Hepatocyte (in vitro differentiated cells): ENCODE results near the gene CROCC2. TPM values are rescaled to one million over a fixed set of nuclear protein-coding genes. Genes with fewer than 3 reads are reported as not detected.

ENCODE experiments used
- DNase-seq: peaks from one replicate; pipeline ENCODE4 v3.0.0-alpha.2; 2016; ENCODE audit warnings: low spot score
- H2AFZ ChIP-seq: fragments of 200-600 bp; sonication (generic); 2 replicates; pipeline ENCODE4 v1.6.0; 2016; ENCODE audit warnings: antibody characterized with exemption, mild to moderate bottlenecking
- H3K27ac ChIP-seq: fragments of 200-600 bp; sonication (generic); 2 replicates; pipeline ENCODE4 v1.5.1; 2016; ENCODE audit warnings: mild to moderate bottlenecking
- H3K27me3 ChIP-seq: fragments of 200-600 bp; sonication (generic); 2 replicates; pipeline ENCODE4 v1.6.1; 2016
- H3K36me3 ChIP-seq: fragments of 200-600 bp; sonication (generic); replicated peaks from 2 replicates; pipeline ENCODE4 v1.5.1; 2016; ENCODE audit warnings: low read depth; ENCODE audit not compliant: insufficient read depth
- H3K4me1 ChIP-seq: fragments of 200-600 bp; sonication (generic); 2 replicates; pipeline ENCODE4 v1.5.1; 2016; ENCODE audit warnings: mild to moderate bottlenecking, moderate library complexity; ENCODE audit not compliant: insufficient read depth
- H3K4me2 ChIP-seq: fragments of 200-600 bp; sonication (generic); 2 replicates; pipeline ENCODE4 v1.6.0; 2016
- H3K4me3 ChIP-seq: fragments of 200-600 bp; sonication (generic); 2 replicates; pipeline ENCODE4 v1.5.1; 2016; ENCODE audit warnings: mild to moderate bottlenecking
- H3K79me2 ChIP-seq: fragments of 200-600 bp; sonication (generic); 2 replicates; pipeline ENCODE4 v1.6.0; 2017; ENCODE audit warnings: mild to moderate bottlenecking
- H3K9me2 ChIP-seq: fragments of 200-600 bp; sonication (generic); replicated peaks from 2 replicates; pipeline ENCODE4 v1.6.0; 2017; ENCODE audit warnings: mild to moderate bottlenecking; ENCODE audit not compliant: insufficient read depth
- H3K9me3 ChIP-seq: fragments of 200-600 bp; sonication (generic); 2 replicates; pipeline ENCODE4 v1.5.1; 2016; ENCODE audit warnings: low read depth, mild to moderate bottlenecking
- H4K20me1 ChIP-seq: fragments of 200-600 bp; sonication (generic); 2 replicates; pipeline ENCODE4 v1.6.0; 2016; ENCODE audit warnings: mild to moderate bottlenecking; ENCODE audit not compliant: insufficient read depth, poor library complexity, severe bottlenecking
- CTCF ChIP-seq: fragments of 200-600 bp; sonication (generic); IDR thresholded peaks from 2 replicates; pipeline ENCODE4 v1.5.1; 2016; ENCODE audit warnings: antibody characterized with exemption, mild to moderate bottlenecking; ENCODE audit not compliant: poor library complexity
- EZH2 ChIP-seq: fragments of 200-600 bp; sonication (generic); IDR thresholded peaks from 2 replicates; pipeline ENCODE4 v1.6.1; 2016; ENCODE audit warnings: antibody characterized with exemption, mild to moderate bottlenecking, borderline replicate concordance
- EZH2phosphoT487 ChIP-seq: fragments of 200-600 bp; sonication (generic); IDR thresholded peaks from one replicate; pipeline ENCODE4 v1.6.1; 2018; ENCODE audit warnings: antibody characterized with exemption, mild to moderate bottlenecking, low read depth, moderate library complexity; ENCODE audit not compliant: unreplicated experiment, severe bottlenecking
- WGBS: methylation state at CpG from one replicate; pipeline ENCODE4 v1.1.6; 2016; ENCODE audit warnings: low lambda C conversion rate; ENCODE audit errors: missing lambda C conversion rate; 5-methylcytosine and 5-hydroxymethylcytosine counted together
- polyA plus RNA-seq: library from polyadenylated mRNA; unstranded; fragments of >200 nt; fragmentation: Nextera tagmentation; extraction: Ambion mirVana; gene quantifications from 2 replicates; pipeline ENCODE4 v1.2.1, GENCODE V29; 2016
- total RNA-seq: library from RNA; depleted of rRNA; stranded (reverse); fragments of >200 nt; gene quantifications from 2 replicates; pipeline ENCODE4 v1.2.3, GENCODE V29; 2014

Gene CROCC2
- total and polyA plus RNA-seq, 2 experiments from 2014 or later: 0.04 to 0.10 TPM

GRCh38 chr2:241002275-241003046 is 96.3 kb downstream of the CROCC2 start:
- H2AFZ ChIP-seq: no peak overlapping the region
- 93% methylated on average over 11 of the region's 11 CpGs for WGBS
- H4K20me1 ChIP-seq: no peaks in the 10 kb centered on the region
- H3K27ac ChIP-seq: no peak overlapping the region
- no peaks in the 10 kb centered on the region for H3K79me2 ChIP-seq
- TF ChIP-seq EZH2phosphoT487: no peak
- no peak for TF ChIP-seq EZH2
- no peak for TF ChIP-seq CTCF
- H3K4me2 ChIP-seq: no peak overlapping the region
- no peaks in the 10 kb centered on the region for H3K9me3 ChIP-seq
- no peak overlapping the region for H3K4me3 ChIP-seq
- H3K4me1 ChIP-seq: peaks cover 7% of the 10 kb centered on the region
- no peaks in the 10 kb centered on the region for H3K36me3 ChIP-seq
- peaks cover 12% of the 10 kb centered on the region for H3K27me3 ChIP-seq
- DNase-seq: no peak
- no peaks in the 10 kb centered on the region for H3K9me2 ChIP-seq

- H3K4me2 ChIP-seq: no peak overlapping the region
- H3K27me3 ChIP-seq: peaks cover 12% of the 10 kb centered on the region
- H3K27ac ChIP-seq: no peak overlapping the region
- H3K36me3 ChIP-seq: no peaks in the 10 kb centered on the region
- H4K20me1 ChIP-seq: no peaks in the 10 kb centered on the region
- TF ChIP-seq EZH2 (no peak), EZH2phosphoT487 (no peak), CTCF (no peak)
- peaks cover 2% of the 10 kb centered on the region for H3K4me1 ChIP-seq
- 94% methylated on average over 1 of the region's 7 CpGs for WGBS
- no peak for DNase-seq
- no peak overlapping the region for H3K4me3 ChIP-seq
- H2AFZ ChIP-seq: no peak overlapping the region
- no peaks in the 10 kb centered on the region for H3K9me3 ChIP-seq
- H3K79me2 ChIP-seq: no peaks in the 10 kb centered on the region
- no peaks in the 10 kb centered on the region for H3K9me2 ChIP-seq
Measured at GRCh38 chr2:241003047-241003360, 96.9 kb downstream of the CROCC2 start.

- Histone ChIP-seq H3K4me3 (no peak overlapping the region), H3K4me2 (no peak overlapping the region), H3K36me3 (no peaks in the 10 kb centered on the region), H3K9me3 (no peaks in the 10 kb centered on the region), H4K20me1 (no peaks in the 10 kb centered on the region), H3K9me2 (no peaks in the 10 kb centered on the region), H3K27me3 (peaks cover 12% of the 10 kb centered on the region), H2AFZ (no peak overlapping the region), H3K79me2 (no peaks in the 10 kb centered on the region), H3K27ac (no peak overlapping the region), H3K4me1 (no peaks in the 10 kb centered on the region)
- DNase-seq: no peak
- 93% methylated on average over 2 of the region's 2 CpGs for WGBS
- TF ChIP-seq EZH2phosphoT487: no peak
- TF ChIP-seq CTCF: no peak
- TF ChIP-seq EZH2: no peak
Measured at GRCh38 chr2:241003369-241003768, 97.2 kb downstream of the CROCC2 start.
